Measurements from ENCODE around the gene COX7B2.

GRCh38 chr4:46889410-46889809 is 19.6 kb downstream of the COX7B2 start:
- TF ChIP-seq CTCF (IDR thresholded peaks at IDR 0.05) (no peak), POLR2AphosphoS5 (IDR thresholded peaks at IDR 0.05) (no peak)
